ENCODE results near the gene TMEM59L. TPM values are rescaled to one million over a fixed set of nuclear protein-coding genes. Genes with fewer than 3 reads are reported as not detected.

The TMEM59L gene
- total and polyA plus RNA-seq, 2 donors from 2014 or later: 1.5 to 5.9 TPM

DNA sequence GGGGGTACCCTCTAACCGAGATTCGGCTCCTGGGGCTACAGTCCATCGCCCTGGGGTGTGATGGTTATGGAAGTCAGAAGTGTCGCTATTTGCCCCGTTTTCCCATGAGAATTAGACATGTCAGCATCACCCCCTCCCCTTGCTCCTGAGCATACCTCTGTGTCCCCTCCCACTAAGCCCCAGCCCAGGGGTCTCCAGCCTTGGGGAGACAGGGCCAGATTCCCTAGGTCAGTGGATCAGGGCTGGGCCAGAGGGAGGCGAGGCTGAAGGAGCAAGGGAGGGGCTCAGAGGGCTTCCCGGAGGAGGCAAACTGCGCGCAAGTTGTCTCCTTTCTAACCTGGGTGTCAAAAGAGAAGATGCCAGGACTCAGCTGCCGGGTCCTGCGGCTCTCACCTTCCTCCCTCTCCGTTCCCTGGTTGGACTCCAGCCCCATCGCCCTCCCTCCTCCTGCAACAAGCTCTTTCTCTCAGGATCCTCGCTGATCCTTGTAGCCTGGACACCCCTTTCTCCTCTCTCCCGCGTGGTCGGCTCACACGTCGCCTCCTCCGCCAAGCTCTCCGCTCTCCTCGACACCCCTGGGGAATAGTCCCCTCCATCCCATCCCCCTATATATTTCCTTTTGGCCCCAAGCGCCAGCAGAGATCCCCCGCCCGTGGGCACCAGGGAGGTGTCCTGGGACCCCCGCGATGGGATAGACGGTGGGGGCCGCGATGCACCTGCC lies 459 bp upstream of the TMEM59L start:
- FAIRE-seq (no peak), DNase-seq (no peak)
- no peak overlapping the region for H3K9ac ChIP-seq (ENCODE audit: low read length in 3 of 3)
- intact Hi-C loops (cut with DNase I): no loop called here
- H3K27me3 ChIP-seq (ENCODE audit: control insufficient read depth, insufficient read depth, low read length): peaks cover 32% of the 10 kb centered on the region
- no peaks in the 10 kb centered on the region for H3K9me3 ChIP-seq (ENCODE audit: control insufficient read depth in 2 of 3, insufficient read depth in 1 of 3, low read length in 3 of 3)
- no peaks in the 10 kb centered on the region for H3K36me3 ChIP-seq (ENCODE audit: control insufficient read depth in 2 of 3, insufficient read depth in 3 of 3, low read length in 3 of 3)
- H3K4me3 ChIP-seq (ENCODE audit: low read length in 3 of 3): peak overlapping the region in 1 of 3 donors; percentile 29
- H3K4me1 ChIP-seq (ENCODE audit: control insufficient read depth in 2 of 3, insufficient read depth in 2 of 3, low read depth in 1 of 3, low read length in 3 of 3): peaks cover 0 to 11% (median 0%) of the 10 kb centered on the region in 3 donors
- TF ChIP-seq, protein P1, sequence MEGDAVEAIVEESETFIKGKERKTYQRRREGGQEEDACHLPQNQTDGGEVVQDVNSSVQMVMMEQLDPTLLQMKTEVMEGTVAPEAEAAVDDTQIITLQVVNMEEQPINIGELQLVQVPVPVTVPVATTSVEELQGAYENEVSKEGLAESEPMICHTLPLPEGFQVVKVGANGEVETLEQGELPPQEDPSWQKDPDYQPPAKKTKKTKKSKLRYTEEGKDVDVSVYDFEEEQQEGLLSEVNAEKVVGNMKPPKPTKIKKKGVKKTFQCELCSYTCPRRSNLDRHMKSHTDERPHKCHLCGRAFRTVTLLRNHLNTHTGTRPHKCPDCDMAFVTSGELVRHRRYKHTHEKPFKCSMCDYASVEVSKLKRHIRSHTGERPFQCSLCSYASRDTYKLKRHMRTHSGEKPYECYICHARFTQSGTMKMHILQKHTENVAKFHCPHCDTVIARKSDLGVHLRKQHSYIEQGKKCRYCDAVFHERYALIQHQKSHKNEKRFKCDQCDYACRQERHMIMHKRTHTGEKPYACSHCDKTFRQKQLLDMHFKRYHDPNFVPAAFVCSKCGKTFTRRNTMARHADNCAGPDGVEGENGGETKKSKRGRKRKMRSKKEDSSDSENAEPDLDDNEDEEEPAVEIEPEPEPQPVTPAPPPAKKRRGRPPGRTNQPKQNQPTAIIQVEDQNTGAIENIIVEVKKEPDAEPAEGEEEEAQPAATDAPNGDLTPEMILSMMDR (IDR thresholded peaks at IDR 0.05; ENCODE audit: borderline replicate concordance, extremely low read depth, insufficient read depth): no peak
- no peak overlapping the region for H3K27ac ChIP-seq (ENCODE audit: low read depth in 2 of 2, low read length in 2 of 2)

- Histone ChIP-seq H3K36me3 (ENCODE audit: control insufficient read depth in 2 of 3, insufficient read depth in 3 of 3, low read length in 3 of 3) (no peaks in the 10 kb centered on the region), H3K4me3 (ENCODE audit: low read length in 3 of 3) (no peak overlapping the region), H3K9me3 (ENCODE audit: control insufficient read depth in 2 of 3, insufficient read depth in 1 of 3, low read length in 3 of 3) (no peaks in the 10 kb centered on the region), H3K4me1 (ENCODE audit: control insufficient read depth in 2 of 3, insufficient read depth in 2 of 3, low read depth in 1 of 3, low read length in 3 of 3) (peaks cover 0 to 7% (median 0%) of the 10 kb centered on the region in 3 donors), H3K27ac (ENCODE audit: low read depth in 2 of 2, low read length in 2 of 2) (no peak overlapping the region), H3K9ac (ENCODE audit: low read length in 3 of 3) (no peak overlapping the region), H3K27me3 (ENCODE audit: control insufficient read depth, insufficient read depth, low read length) (peaks cover 17% of the 10 kb centered on the region)
- DNase-seq (no peak), FAIRE-seq (no peak)
- TF ChIP-seq, protein P1 (IDR thresholded peaks at IDR 0.05; ENCODE audit: borderline replicate concordance, extremely low read depth, insufficient read depth): no peak
- intact Hi-C loops (cut with DNase I): no loop called here
Observed at GRCh38 chr19:18613589-18614234, 1.0 kb downstream of the TMEM59L start.

- peaks cover 0 to 6% (median 0%) of the 10 kb centered on the region in 3 donors for H3K4me1 ChIP-seq (ENCODE audit: control insufficient read depth in 2 of 3, insufficient read depth in 2 of 3, low read depth in 1 of 3, low read length in 3 of 3)
- H3K9me3 ChIP-seq (ENCODE audit: control insufficient read depth in 2 of 3, insufficient read depth in 1 of 3, low read length in 3 of 3): no peaks in the 10 kb centered on the region
- FAIRE-seq: no peak
- intact Hi-C loops (cut with DNase I): no loop called here
- TF ChIP-seq, protein P1 (IDR thresholded peaks at IDR 0.05; ENCODE audit: borderline replicate concordance, extremely low read depth, insufficient read depth): no peak
- no peaks in the 10 kb centered on the region for H3K36me3 ChIP-seq (ENCODE audit: control insufficient read depth in 2 of 3, insufficient read depth in 3 of 3, low read length in 3 of 3)
- no peak for DNase-seq
- no peak overlapping the region for H3K9ac ChIP-seq (ENCODE audit: low read length in 3 of 3)
- H3K4me3 ChIP-seq (ENCODE audit: low read length in 3 of 3): no peak overlapping the region
- H3K27ac ChIP-seq (ENCODE audit: low read depth in 2 of 2, low read length in 2 of 2): no peak overlapping the region
- H3K27me3 ChIP-seq (ENCODE audit: control insufficient read depth, insufficient read depth, low read length): peaks cover 14% of the 10 kb centered on the region
Observed at GRCh38 chr19:18616023-18616422, 3.4 kb downstream of the TMEM59L start.

Measured in kidney (tissue), 14 donors.